Kidney epithelial cell (primary cell): Measurements from ENCODE around the gene PRKG1. TPM values are rescaled to one million over a fixed set of nuclear protein-coding genes. Genes with fewer than 3 reads are reported as not detected.

ENCODE experiments used
- DNase-seq: peaks from one replicate; pipeline ENCODE4 v3.0.0-alpha.2; 2010; ENCODE audit warnings: low read depth
- H3K27me3 ChIP-seq: 2 replicates; pipeline ENCODE4 v1.6.0; 2011; ENCODE audit warnings: low read length; ENCODE audit not compliant: control insufficient read depth, insufficient read depth
- H3K36me3 ChIP-seq: 2 replicates; pipeline ENCODE4 v1.5.1; 2011; ENCODE audit warnings: low read length; ENCODE audit not compliant: control insufficient read depth, insufficient read depth
- H3K4me3 ChIP-seq: 2 replicates; pipeline ENCODE4 v1.5.1; 2011; ENCODE audit warnings: low read depth, mild to moderate bottlenecking, control low read depth, low read length
- total RNA-seq: library from RNA; depleted of rRNA; stranded (reverse); fragments of >200 nt; gene quantifications from 2 replicates; pipeline ENCODE4 v1.2.3, GENCODE V29; 2015
- TF ChIP-seq, protein P1 (sequence below): IDR thresholded peaks from 2 replicates; pipeline ENCODE4 v1.5.1; 2011; ENCODE audit warnings: mild to moderate bottlenecking, moderate library complexity, low read length, control low read depth, inconsistent platforms; ENCODE audit not compliant: insufficient read depth, poor library complexity, severe bottlenecking

PRKG1 gene
- total RNA-seq, 1 donor from 2014 or later: 1.3 TPM

DNA sequence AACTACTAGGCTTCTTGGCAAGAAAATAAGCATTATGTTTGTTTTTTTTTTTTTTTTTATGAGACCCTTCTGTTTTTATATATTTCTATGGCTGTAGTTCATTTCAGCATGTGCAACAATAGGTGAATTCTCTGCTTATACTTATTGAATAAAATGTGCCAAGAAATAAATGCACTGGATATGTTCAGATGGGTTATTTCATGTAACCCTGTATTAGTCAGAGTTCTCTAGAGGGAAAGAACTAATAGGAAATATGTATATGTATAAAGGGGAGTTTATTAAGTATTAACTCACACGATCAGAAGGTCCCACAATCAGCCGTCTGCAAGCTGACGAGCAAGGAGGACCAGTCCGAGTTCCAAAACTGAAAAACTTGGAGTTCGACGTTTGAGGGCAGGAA lies 332.3 kb downstream of the PRKG1 start:
- H3K4me3 ChIP-seq: no peak overlapping the region
- H3K36me3 ChIP-seq: no peaks in the 10 kb centered on the region
- no peaks in the 10 kb centered on the region for H3K27me3 ChIP-seq
- DNase-seq: no peak
- TF ChIP-seq, protein P1, sequence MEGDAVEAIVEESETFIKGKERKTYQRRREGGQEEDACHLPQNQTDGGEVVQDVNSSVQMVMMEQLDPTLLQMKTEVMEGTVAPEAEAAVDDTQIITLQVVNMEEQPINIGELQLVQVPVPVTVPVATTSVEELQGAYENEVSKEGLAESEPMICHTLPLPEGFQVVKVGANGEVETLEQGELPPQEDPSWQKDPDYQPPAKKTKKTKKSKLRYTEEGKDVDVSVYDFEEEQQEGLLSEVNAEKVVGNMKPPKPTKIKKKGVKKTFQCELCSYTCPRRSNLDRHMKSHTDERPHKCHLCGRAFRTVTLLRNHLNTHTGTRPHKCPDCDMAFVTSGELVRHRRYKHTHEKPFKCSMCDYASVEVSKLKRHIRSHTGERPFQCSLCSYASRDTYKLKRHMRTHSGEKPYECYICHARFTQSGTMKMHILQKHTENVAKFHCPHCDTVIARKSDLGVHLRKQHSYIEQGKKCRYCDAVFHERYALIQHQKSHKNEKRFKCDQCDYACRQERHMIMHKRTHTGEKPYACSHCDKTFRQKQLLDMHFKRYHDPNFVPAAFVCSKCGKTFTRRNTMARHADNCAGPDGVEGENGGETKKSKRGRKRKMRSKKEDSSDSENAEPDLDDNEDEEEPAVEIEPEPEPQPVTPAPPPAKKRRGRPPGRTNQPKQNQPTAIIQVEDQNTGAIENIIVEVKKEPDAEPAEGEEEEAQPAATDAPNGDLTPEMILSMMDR: no peak

DNA sequence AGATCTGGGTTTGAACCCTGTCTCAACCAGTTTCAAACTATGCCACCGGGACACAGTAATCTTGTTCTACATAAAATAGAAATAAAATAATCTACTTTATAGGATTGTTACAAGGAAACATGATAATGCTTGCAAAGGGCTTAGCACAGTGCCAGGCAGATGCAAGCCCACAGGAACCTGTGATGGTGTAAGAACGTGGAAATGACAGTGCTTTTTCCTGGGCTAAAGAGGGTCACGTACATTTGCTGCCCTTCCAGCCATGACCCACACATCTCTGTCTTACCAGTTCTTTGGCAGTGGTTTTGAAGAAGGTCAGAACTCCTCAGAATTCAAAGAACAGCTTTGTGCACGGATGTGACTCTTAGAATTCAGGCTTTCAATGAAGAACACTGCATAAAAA lies 342.2 kb downstream of the PRKG1 start:
- TF ChIP-seq, protein P1: no peak
- Histone ChIP-seq H3K4me3 (no peak overlapping the region), H3K27me3 (no peaks in the 10 kb centered on the region), H3K36me3 (no peaks in the 10 kb centered on the region)
- DNase-seq: no peak

DNA sequence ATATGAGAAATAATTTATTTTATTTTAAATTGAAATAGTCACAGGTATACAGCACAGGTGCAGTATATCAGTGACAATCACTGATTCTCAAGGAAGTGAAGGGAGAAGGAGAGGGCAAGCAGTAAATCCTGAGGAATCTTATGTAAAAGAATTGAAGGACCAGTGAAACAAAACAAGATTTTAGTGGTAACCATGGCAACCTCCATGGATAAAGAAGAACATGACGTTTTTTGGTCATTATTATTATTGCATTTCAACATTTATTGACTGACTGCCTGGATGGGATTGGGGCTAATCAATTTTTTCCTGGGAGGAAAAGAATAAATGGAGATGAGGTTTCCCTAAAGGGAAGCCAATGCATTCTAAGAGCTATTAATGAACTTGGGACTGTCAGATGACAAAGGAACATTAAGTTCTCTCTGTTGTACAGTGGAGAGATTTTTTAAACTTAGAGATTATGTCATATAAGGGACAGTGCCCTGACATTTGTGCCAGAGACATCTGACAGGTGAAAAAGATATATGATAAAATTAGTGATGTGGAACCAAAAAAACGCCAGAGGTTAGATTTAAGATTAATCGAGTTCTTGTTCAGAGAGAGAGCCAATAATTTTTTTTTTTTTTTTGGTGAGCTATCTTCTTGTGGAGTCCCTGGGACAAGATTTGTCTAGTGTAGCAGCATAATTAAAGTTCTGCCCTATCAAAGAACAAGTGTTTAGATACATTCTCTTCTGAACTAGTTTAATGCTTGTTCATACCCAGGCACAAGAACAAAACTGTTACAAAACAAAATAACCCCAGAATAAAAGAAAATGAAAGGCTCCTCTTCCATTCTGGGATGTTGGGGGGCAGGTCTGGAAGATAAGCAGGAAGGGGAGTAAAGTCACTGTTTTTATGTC lies 345.2 kb downstream of the PRKG1 start:
- DNase-seq: no peak
- TF ChIP-seq, protein P1: no peak
- no peaks in the 10 kb centered on the region for H3K27me3 ChIP-seq
- H3K4me3 ChIP-seq: no peak overlapping the region
- H3K36me3 ChIP-seq: no peaks in the 10 kb centered on the region

DNA sequence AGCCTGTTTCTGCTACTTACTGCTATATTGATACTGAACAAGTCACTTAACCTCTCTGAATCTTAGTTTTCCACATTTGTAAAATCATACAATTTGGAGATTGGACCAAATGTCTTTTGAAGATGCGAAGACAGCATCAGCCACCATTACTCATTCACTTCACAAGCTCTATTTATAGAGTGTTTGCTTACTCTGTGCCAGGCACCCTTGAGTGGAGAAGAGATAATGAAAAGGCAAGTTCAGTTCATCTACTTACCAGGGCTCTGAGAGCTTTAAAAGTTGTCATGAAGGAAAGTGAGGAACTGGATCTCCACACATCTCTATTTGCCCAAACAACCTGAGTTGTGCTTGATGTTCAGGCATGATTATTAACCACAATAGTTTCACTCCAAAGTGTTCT lies 347.6 kb downstream of the PRKG1 start:
- TF ChIP-seq, protein P1: no peak
- H3K36me3 ChIP-seq: no peaks in the 10 kb centered on the region
- H3K27me3 ChIP-seq: no peaks in the 10 kb centered on the region
- no peak overlapping the region for H3K4me3 ChIP-seq
- DNase-seq: no peak

DNA sequence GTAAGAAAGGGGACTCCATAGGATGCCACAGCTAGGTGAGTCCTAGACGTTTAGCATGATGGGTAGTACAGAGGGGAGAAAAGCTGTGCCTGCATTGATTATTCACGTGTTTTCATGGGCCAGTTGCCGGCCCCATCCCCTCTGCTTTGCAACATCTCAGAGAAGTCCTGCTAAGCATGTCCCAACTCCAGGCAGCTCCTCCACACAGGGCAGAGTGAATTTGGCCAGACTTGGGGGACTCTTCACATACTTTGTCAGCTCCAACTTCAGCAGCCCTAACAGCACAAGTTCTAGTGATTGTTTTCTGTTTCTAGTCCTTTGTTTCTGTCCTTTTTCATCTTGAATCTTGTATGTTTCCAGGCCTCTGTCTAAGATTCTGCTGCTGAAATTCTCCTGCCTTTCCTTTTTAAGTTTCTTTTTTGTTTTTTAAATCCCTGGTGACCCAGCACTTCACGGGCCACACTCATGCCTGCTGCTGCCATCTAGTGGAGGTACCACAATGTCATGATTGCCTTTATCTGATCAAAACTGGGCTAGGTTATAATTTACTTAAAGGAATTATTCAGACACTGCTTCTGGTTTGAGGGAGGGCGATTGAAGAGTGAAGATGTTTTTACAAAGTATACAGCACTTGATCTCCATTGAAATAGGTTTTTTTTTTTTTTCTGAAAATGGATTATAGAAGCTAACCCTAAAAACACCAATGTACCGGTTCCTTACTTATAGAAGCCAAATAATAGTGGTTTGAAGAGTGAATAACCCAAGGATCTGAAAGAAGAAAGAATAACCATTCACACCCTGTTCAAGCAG lies 348.2 kb downstream of the PRKG1 start:
- DNase-seq: peak; percentile 10
- Histone ChIP-seq H3K4me3 (no peak overlapping the region), H3K27me3 (no peaks in the 10 kb centered on the region), H3K36me3 (no peaks in the 10 kb centered on the region)
- TF ChIP-seq, protein P1: peak; percentile 68

DNA sequence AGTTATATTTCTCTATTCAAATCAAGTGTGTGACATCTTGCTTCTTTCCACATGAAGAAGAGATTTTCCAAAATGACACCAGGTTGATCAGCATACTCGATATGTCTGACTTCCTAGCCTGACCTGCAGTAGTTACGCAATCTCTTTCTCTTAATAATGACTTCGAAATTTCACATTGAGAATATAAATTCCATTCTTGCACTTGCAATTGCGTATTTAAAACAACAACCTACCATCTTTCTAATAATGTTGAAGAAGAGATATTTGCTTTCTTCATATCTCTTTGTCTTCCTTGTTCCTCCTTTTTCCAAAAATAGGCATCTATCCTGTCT lies 348.8 kb downstream of the PRKG1 start:
- TF ChIP-seq, protein P1: no peak

More for the DNA sequence above, 348.8 kb downstream of the PRKG1 start:
- Histone ChIP-seq H3K36me3 (no peaks in the 10 kb centered on the region), H3K4me3 (no peak overlapping the region), H3K27me3 (no peaks in the 10 kb centered on the region)
- DNase-seq: no peak
